ENCODE results near the gene NOS1AP.

Gene NOS1AP

DNA sequence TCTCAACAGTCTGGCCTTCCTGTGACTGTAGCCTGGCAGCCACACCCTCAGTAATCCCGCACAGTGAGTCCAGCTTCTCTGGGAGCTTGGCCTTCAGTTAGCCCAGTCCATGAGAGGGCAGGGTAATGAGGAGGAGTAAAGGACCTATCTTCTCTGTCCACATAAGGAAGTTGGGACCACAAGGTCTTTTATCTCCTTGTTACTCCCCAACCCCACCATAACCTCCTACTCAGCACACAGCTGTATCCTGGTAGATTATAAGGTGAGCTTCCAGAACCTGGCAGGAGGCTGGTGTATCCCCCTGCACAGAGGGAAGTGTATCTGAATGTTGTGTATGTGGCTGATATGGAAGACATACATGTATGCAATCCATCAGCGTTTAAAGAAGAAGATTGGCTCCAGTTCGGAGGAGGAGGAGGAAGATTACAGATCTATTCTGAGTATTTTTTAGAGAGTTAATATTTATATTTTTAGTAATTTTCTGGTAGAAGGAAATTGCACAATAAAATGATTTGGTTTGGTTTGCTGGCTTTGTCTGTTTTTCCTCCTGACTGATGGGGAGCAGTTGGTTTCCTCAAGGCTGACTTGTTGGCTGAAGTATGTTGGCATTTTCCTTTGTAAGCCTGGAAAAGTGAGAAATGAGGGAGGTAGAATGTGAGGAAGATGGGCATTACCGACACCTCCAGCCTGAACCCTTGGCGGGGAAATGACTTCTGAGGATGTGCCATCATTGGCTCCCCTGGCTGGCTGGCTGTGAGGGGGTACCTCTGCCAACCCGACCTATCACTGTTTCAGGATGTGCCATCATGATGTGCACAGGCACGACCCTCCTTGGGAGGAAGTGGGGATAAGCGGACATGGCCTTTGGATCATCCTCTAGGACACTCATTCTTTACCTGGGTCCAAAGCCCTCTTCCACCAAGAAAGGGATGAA lies 317.1 kb downstream of the NOS1AP start:
- no peak for DNase-seq (ENCODE audit: low read depth)

DNA sequence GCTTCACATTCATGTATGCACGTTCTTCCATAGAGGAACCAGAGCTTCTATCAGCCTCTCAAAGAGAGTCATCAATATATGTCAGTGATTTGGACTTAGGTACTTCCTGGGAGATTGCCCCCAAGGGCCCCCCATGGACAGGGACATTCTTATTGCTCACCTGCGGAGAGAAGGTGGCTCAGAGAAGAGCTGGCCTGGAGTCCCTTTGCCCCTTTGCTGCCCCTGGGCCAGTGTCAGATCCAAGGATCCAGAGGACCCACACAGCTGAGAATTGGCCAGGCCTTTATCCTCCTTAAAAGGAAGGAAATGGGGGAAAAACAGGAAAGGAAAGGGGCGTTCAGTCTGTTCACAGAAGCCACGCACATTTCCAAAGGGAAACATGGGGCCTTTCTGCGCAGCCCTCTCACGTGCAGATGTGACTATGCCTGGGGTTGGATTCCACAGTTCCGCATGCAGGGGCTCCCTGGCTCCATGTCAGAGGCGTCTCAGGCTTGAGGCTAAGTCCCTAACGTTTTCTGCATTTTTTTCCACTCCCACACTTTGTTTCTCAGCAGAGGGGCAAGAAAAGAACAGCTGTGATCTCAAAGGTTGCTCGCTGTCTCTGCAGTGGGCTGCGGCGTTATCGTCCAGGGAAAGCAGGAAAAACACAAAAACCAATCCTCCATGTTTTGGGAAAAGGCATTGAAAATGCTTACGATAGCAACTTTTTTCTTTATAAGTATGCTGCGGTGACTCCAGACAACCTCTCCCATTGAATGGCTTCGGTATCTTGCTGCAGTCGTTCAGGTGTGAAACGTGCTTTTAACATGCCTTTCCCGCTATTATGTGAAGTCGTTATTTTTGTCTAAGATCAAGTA lies 318.0 kb downstream of the NOS1AP start:
- DNase-seq (ENCODE audit: low read depth): no peak

DNA sequence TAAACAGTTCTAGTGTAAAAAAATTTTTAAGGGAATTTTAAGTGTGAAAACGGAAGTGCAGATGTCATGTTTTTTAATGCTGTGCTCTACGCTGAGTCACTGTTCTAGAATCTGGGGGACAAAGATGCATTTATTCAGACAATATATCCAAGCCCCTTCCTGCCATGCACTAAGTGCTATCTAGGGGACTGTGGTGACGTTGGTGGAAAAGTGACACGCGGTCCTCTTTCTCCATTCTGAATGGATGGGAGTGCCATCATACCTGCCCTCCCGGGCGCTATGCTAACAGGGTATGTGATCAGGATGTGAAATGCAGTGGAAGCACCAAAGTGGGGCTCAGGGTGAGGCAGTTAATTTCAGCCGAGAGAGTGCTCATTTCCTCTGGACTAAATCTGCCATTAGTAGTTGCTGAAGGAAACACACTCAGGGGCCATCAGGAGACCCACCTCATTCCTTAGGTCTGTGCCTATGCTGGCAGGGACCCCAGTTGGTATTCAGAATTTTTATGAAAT lies 318.6 kb downstream of the NOS1AP start:
- no peak for DNase-seq (ENCODE audit: low read depth)

DNA sequence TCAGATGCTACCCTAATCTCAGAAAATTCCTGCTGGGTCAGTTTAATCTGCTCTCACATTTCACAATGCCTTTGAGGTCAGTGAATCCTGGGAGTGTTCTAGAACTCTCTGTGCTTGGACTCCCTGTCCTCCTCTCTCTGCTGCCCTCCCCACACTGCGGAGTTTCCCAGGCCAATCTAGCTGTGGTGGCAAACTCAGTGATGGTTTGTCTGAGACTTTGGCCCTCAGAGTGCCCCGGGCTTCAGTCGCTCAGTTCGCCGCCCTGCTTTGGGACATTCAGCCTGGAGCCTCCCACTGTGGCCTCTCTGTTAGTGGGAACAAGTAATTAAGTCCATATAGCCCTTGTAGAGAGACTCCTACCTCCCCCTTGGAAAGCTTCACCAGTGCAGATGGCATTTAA lies 319.1 kb downstream of the NOS1AP start:
- DNase-seq (ENCODE audit: low read depth): no peak

DNA sequence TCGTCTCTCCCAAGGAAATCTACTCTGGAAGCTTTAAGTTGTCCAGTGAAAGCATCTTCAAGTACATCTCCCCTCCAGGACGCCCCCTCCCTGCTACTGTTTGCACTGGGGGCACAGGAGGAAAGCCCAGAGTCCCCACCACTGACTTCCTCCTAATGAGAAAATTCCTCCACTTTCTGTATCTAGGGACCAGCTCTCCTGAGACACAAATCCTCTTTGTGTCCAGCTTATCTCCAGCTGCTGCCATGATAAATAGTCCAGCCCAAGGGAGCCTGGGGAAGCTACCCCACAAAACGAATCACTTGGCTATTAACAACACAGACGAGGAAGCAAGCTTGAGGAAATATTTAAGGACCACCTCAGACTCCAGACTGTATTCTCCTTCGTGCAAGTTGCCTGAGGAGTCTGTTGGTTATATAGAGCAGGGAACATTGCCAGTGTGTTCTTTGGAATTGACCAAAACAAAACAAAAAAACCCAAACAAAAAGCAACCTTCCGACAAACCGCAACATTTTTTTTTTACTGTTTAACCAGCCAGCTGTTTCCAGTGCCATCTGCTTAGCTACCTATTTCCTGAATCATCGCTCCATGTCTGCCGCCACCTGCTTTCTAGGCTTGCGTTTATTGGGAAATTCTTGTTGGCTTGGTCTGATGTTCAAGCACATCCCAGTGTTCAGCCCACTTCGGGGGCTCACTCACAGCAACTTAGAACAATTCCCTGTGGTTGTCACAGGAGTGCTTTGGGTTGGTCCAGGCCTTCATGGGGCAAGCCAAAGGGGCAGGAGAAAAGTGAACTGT lies 319.7 kb downstream of the NOS1AP start:
- DNase-seq (ENCODE audit: low read depth): no peak

DNA sequence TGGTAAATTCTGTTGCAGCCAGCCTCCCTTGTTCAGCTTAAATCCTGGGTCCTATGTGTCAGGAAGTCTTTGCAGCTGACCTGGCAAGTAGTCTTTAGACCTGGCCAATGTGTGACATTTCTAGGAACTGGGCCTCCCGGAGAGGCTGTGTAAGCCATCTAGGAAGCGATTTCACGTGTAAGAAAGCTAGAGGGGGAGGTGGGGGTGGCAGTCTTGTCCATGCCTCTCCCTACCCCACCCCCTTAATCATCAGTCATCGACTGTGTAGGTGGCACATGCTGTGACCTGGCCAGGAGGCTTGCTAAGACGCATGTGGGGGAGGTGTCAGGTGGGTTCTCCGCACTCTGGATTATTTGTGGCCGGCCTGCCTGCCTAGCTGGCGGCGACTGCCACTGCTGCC lies 320.5 kb downstream of the NOS1AP start:
- no peak for DNase-seq (ENCODE audit: low read depth)

DNA sequence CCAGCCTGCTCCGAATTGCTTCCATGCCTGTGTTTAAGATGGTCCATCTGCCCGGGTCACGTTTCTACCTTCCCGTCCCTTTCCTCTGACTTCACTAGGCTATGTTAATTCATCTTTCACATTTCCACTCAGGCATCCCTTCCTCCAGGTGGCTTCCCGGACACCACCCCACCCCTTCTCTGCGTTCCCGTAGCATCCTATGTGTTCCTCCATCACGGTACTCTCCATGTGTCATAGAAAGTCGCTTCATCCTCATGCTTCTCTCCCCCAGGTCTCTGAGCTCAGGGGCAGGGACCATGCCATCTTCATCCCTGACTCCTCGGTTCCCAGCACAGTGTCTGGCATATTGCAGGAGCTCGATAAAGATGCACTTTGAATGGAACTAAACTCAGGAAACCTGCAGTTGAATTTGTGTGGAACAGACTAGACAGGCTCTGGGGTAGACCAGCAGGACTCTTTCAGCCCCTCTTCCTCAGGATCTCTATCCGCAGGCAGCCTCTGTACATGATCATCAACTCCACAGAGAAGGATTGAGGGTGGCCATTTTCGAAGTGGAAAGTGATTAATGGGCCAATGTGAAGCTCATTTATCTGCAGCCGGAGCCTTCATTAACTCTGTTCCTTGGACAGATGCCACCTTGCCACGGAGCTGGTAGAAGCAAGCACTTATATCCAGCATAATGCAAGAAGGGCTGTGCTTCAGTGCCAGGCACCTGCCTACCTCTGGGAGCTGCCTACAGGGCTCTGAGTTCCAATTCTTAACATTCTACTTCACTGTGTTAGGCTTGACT lies 321.1 kb downstream of the NOS1AP start:
- no peak for DNase-seq (ENCODE audit: low read depth)

DNA sequence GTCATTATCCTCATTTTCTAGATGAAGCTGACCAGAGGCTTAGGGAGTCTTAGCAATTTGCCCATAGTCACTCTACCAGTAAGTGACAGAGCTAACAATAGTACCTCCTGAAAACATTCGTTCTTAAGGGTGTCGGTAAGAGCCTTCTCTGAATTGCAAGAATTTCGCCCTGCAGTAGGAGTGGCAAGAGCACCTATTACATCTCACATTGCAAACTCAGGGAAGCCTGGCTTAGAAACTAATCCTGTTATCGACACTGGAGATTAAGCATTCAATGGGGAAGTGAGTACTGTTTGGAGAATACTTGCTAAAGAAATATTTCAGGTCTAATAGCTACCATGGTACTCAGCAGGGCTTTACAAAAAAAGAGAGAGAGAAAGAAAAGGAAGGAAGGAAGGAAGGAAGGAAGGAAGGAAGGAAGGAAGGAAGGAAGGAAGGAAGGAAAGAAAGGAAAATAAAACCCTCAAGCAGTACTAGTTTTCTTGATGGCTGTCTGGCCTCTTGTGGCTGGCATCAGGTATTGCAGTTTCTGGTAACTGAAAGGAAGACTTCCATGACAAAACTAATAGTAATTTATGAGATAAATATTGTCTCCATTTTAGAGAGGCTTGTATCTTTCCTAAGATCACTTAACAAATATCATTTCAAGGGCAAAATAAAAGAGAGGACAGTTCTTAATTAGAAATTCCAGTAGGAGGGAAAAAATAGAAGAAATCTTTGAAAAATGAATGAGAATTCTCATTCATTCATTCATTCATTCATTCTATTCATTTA lies 322.5 kb downstream of the NOS1AP start:
- no peak for DNase-seq (ENCODE audit: low read depth)

DNA sequence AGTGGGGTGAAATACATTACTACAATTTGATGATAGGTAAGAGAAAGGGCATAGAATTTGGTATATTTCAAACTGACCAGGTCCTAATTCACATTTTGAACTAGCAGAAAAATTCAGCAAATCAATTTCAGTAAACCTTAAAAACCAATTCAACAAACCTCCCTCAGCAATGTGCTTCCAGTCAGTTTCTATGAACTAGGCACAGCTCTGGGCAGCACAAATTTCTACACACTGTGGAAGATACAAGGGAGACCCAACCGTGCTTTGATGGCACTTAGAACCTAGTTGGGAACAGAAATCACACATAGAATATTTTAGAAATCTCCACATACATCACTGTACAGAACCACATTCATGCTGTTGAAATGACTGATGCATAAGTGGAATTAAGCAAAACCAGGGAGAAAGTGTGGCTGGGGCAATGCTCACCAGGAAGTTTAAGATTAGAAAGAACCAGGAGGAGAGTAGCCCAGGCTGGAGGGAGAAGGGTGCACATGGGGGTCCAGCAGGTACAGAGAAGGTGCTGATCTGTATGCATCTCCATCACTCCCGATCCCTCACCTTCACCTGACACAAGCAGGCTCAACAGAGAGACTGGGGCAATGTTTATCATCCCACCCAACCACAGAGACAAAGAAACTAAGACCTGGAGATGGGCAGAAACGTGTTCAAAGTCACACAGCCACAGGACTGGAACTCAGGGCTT lies 326.9 kb downstream of the NOS1AP start:
- DNase-seq (ENCODE audit: low read depth): no peak

DNA sequence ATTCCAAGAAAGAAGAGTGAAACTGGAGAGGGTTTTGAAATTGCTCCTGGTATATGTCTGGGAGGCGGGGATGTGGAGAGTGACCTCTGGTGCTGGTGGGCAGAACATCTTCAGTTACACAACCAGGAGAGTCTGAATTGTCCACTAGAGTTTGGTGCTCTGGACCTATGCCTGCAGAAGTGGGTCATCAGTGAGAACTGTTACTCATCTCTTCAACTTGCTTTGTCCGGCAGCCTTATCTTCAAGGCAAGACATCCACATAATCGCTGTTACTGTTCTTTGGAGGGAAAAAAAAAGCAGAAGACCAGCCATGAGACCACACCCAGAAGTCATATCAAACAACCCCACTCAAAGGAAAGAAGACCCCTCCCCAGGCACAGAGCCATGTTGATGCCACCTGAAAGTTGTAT lies 327.6 kb downstream of the NOS1AP start:
- no peak for DNase-seq (ENCODE audit: low read depth)

DNA sequence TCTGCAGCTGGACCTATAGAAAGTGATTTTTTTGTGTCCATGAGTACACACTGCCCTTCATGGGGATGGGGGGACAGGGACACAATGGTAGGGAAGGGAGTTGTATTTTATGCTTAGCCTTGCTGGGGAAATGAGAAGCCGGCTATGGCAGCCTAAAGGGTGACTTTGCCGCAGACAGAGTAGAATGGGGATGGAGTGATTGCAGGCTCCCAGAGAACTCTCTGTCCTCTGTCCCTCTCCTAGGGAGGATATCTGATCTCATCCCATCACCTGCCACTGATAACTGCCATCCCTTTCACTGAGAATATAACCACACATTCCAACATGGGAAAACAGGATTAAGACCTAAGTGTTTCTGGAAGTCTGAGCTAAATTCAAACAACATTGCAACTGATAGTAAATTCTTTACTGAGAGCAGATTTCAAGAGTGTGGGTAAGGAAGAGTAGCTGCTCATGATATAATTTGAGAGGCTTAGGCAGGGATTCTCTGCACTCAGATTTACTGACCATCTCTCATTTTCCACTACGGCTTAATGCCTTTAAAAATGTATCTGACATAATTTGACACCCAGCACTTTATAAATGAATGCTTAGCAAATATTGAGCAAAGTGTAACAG lies 328.6 kb downstream of the NOS1AP start:
- DNase-seq (ENCODE audit: low read depth): no peak

DNA sequence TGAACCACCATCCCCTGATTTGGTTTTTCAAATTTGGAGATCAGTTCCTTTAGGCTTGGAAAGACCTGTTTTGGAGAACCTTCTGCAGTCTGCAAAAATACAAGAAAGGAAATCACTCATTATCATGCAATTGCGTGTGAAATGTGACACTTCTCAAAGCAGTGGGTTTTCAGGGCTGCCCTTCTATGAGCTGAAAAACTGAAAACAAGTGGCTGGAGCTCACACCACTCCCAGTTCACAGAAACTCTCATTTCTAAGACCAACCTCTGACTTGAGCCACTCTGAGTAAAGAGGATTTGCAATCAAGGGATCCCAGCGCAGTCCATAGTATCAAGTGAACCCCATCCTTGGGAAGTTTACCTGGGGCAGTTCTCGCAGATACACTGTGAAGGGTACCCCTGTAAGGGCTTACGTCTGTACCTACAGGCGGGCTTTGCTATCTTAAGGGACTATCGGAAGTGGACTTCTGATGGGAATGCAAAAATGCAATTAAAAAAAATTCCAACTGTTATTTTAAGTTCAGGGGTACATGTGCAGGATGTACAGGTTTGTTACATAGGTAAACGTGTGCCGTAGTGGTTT lies 329.6 kb downstream of the NOS1AP start:
- no peak for DNase-seq (ENCODE audit: low read depth)

DNA sequence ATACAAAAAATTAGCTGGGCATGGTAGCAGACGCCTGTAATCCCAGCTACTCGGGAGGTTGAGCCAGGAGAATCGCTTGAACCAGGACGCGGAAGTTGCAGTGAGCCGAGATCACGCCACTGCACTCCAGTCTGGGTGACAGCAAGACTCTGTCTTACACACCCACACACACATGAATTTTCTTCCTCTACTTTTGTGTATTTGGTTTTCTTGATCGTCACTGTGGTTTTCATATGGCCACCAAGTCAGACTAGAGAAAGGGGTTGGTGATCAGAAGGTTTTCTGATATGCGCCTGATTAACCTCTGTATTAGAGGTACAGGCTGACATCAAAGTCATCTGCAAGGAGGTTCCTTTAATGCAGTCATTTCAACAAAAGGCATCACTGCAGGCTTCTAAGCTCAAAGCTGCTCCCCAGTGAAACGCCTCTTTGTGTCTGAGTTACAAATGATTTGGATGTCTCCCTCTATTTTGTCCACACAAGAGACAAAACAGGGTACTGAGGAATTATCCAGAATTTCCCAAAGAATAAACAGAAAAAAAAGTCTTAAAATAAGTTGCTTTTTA lies 331.4 kb downstream of the NOS1AP start:
- DNase-seq (ENCODE audit: low read depth): no peak

DNA sequence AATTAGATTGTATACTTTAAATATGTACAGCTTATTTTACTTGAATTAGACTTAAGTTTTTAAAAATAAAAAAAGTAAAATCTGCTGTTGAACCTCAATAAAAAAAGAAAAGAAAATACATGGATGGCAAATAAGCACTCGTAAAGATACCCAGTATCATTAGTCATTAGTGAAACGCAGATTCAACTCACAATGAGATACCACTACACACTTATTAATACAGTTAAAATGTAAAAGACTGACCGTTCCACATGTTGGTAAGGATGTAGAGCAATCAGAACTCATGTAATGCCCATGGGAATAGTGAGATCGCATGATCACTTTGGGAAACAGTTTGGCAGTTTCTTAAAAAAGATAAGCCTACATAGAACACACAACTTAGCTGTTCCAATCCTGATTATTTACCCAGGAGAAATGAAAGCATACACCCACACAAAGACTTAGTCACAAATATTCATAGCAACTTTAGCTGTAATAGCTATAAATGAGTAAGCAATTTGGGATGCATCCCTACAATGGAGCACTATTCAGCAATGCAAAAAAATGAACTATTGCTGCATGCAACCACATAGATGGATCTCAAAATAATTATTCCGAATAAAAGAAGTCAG lies 335.2 kb downstream of the NOS1AP start:
- no peak for DNase-seq (ENCODE audit: low read depth)

DNA sequence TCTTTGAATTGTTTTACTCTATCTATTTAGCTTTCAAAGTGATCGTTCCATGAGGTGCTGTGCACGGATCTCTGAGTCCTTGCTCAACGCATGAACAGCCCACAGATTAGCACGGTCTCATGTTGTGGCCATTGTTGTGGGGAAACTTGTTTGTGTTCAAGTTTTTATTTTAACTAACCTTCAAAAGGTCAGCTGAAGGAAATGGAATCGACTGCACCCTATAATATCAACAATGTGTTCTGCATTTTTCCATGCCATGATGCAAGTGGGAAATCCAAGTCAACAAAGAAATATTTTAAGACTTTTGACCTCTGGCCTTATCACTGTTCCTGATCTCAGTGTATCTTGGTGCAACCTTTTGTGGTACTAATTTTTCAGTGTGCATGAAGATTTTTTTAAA lies 336.3 kb downstream of the NOS1AP start:
- no peak for DNase-seq (ENCODE audit: low read depth)

DNA sequence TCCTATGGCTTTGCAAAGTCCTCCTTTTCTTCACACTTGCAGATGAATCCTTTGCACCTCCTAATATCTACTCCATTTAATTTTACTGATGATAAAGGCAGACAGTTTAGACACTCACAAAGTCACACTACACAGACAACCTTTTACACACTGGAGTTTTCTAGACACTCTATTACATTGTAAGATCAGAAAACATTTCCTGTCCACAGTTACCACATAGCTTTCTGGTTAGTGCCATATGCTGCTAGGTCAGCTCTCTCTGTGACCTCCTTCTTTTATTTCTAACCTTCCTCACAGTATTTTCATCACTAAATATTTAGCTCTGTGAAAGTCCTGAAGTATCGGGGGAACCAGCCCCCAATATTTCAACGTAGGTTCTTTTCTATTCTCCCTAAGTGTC lies 337.3 kb downstream of the NOS1AP start:
- no peak for DNase-seq (ENCODE audit: low read depth)

DNA sequence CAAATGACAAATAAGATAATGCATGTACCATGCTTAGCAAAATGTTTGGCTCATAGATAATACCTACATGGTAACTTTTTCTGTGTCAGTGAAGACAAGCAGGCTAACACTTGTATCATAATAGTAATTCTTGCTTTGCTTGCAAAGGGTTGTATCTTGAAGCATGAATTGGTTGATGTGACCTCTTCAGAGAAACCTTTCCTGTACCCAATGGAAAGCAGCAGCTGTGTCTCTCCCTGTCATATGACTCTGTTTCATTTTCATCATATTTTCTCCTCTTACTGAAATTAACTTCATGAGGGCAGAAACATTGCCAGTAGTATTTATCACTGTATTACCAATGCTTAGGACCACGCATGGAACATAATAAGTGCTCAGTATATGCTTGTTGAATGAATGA lies 338.0 kb downstream of the NOS1AP start:
- no peak for DNase-seq (ENCODE audit: low read depth)

DNA sequence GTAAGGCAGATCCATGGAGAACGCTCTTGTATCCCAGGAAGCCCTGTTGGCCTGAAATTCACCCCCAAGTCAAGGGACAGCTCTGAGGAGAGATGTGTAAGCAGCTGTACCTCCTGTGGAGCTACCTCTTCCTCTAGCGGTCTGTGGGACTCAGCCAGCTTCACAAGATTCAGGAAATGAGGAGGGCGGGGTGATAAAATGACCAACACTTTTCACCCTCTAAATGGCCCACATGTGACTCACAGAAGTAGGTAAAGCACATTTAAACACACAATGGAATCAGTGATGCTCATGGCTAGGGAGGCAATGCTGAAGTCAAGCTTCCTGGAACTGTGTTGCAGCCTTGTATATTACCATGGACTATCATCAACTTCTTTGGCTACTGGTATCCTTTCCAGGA lies 342.5 kb downstream of the NOS1AP start, which contains the start of gene SH2D1B:
Gene SH2D1B, minus strand, starts transcription at position 135 of the 400 bp plus-strand sequence. Its CDS starts 120 bp downstream, at position 15.
- DNase-seq (ENCODE audit: low read depth): no peak

Measured in activated T-cell treated with anti-CD3 and anti-CD28 coated beads for 48 hours (primary cell).